ENCODE data around the gene OR2T35. TPM values are rescaled to one million over a fixed set of nuclear protein-coding genes. Genes with fewer than 3 reads are reported as not detected.

OR2T35 gene
- total and polyA plus RNA-seq, 9 donors, result 0.27 TPM; not detected in 8

DNA sequence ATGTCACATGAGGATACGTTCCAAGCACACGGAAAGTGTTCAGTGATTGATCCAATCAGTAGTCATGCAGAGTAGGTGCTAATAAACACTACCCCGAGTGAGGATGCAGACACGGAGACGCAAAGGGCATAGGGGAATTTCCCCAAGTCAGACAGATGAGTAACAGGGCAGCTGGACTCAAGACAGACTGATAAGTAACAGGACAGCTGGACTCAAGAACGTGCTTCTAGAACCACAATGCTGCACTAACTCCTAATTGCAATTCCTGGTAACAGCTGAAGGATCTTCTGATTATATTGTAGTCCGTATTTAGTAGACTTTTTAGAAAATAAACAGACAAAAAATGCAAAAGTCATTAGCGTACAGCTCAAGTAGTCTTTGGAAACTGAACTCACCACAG, 45.7 kb downstream of the OR2T35 start:
- H3K9me3 ChIP-seq (replicated peaks; ENCODE audit: control insufficient read depth, low read depth, low read length), result peaks cover 30% of the 10 kb centered on the region
- no peaks in the 10 kb centered on the region for H3K36me3 ChIP-seq (ENCODE audit: control insufficient read depth, insufficient read depth, low read length)
- DNase-seq, result no peak
- H3K4me3 ChIP-seq (ENCODE audit: low read length), result no peak overlapping the region
- no peaks in the 10 kb centered on the region for H3K4me1 ChIP-seq (ENCODE audit: control insufficient read depth, insufficient read depth, low read length)
- no peaks in the 10 kb centered on the region for H3K27me3 ChIP-seq (ENCODE audit: control insufficient read depth, insufficient read depth, low read length)
- WGBS (ENCODE audit: insufficient coverage), result 79% methylated on average over 6 of the region's 8 CpGs
- no peak overlapping the region for H3K27ac ChIP-seq (ENCODE audit: low read length)

GRCh38 chr1:248597589-248597988, 47.5 kb downstream of the OR2T35 start, which contains the start of gene OR2T10:
Gene OR2T10 (minus strand): TSS chr1:248597700. CDS start chr1:248593768, 3,932 bp downstream.
- Histone ChIP-seq H3K4me3 (ENCODE audit: low read length) (no peak within 1 kb of the TSS), H3K9me3 (replicated peaks; ENCODE audit: control insufficient read depth, low read depth, low read length) (peaks cover 32% of the 10 kb centered on the region), H3K36me3 (ENCODE audit: control insufficient read depth, insufficient read depth, low read length) (no peaks in the 10 kb centered on the region), H3K4me1 (ENCODE audit: control insufficient read depth, insufficient read depth, low read length) (no peaks in the 10 kb centered on the region), H3K27me3 (ENCODE audit: control insufficient read depth, insufficient read depth, low read length) (no peaks in the 10 kb centered on the region), H3K27ac (ENCODE audit: low read length) (no peak within 1 kb of the TSS)
- no peak for DNase-seq
- 87% methylated on average over 5 of the region's 6 CpGs for WGBS (ENCODE audit: insufficient coverage)

GRCh38 chr1:248596615-248597014, 48.5 kb downstream of the OR2T35 start:
- WGBS (ENCODE audit: insufficient coverage), result no CpG with 5 or more reads among the region's 2 CpGs
- no peak for DNase-seq
- Histone ChIP-seq H3K4me3 (ENCODE audit: low read length) (no peak overlapping the region), H3K36me3 (ENCODE audit: control insufficient read depth, insufficient read depth, low read length) (no peaks in the 10 kb centered on the region), H3K4me1 (ENCODE audit: control insufficient read depth, insufficient read depth, low read length) (no peaks in the 10 kb centered on the region), H3K27me3 (ENCODE audit: control insufficient read depth, insufficient read depth, low read length) (no peaks in the 10 kb centered on the region), H3K27ac (ENCODE audit: low read length) (no peak overlapping the region), H3K9me3 (replicated peaks; ENCODE audit: control insufficient read depth, low read depth, low read length) (peaks cover 34% of the 10 kb centered on the region)

- no peak for DNase-seq
- WGBS (ENCODE audit: insufficient coverage), result 90% methylated on average over 5 of the region's 5 CpGs
- H3K36me3 ChIP-seq (ENCODE audit: control insufficient read depth, insufficient read depth, low read length), result no peaks in the 10 kb centered on the region
- H3K9me3 ChIP-seq (replicated peaks; ENCODE audit: control insufficient read depth, low read depth, low read length), result peaks cover 22% of the 10 kb centered on the region
- H3K4me3 ChIP-seq (ENCODE audit: low read length), result no peak overlapping the region
- H3K4me1 ChIP-seq (ENCODE audit: control insufficient read depth, insufficient read depth, low read length), result no peaks in the 10 kb centered on the region
- H3K27me3 ChIP-seq (ENCODE audit: control insufficient read depth, insufficient read depth, low read length), result no peaks in the 10 kb centered on the region
- H3K27ac ChIP-seq (ENCODE audit: low read length), result no peak overlapping the region
These were observed 51.9 kb downstream of the OR2T35 start for GRCh38 chr1:248593226-248593625.

- H3K36me3 ChIP-seq (ENCODE audit: control insufficient read depth, insufficient read depth, low read length), result no peaks in the 10 kb centered on the region
- H3K9me3 ChIP-seq (replicated peaks; ENCODE audit: control insufficient read depth, low read depth, low read length), result peaks cover 20% of the 10 kb centered on the region
- WGBS (ENCODE audit: insufficient coverage), result no CpG with 5 or more reads among the region's 1 CpG
- H3K4me1 ChIP-seq (ENCODE audit: control insufficient read depth, insufficient read depth, low read length), result no peaks in the 10 kb centered on the region
- H3K4me3 ChIP-seq (ENCODE audit: low read length), result no peak overlapping the region
- no peak overlapping the region for H3K27ac ChIP-seq (ENCODE audit: low read length)
- DNase-seq, result no peak
- H3K27me3 ChIP-seq (ENCODE audit: control insufficient read depth, insufficient read depth, low read length), result no peaks in the 10 kb centered on the region
These were observed 52.4 kb downstream of the OR2T35 start for GRCh38 chr1:248592655-248593054.

DNA sequence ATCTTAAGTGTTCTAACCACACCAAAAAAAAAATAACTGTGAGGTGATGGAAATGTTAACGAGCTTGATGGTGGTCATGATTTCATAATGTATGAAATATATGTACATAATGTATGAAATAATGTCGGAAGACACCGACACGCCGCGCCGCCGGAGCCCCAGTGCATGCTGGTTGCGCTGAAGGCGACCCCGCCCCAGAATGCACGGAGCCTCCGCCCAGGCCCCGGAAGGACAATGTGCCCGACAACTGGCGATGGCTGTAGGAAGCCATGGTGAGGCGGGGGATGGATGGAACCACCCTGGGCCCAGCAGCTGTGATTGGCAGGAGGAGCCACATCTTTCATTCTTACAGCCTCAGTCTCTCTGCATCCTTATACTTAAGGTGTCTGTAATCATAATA, 55.0 kb downstream of the OR2T35 start:
- DNase-seq, result no peak
- no peaks in the 10 kb centered on the region for H3K4me1 ChIP-seq (ENCODE audit: control insufficient read depth, insufficient read depth, low read length)
- H3K4me3 ChIP-seq (ENCODE audit: low read length), result no peak overlapping the region
- 92% methylated on average over 11 of the region's 17 CpGs for WGBS (ENCODE audit: insufficient coverage)
- H3K36me3 ChIP-seq (ENCODE audit: control insufficient read depth, insufficient read depth, low read length), result no peaks in the 10 kb centered on the region
- no peaks in the 10 kb centered on the region for H3K27me3 ChIP-seq (ENCODE audit: control insufficient read depth, insufficient read depth, low read length)
- no peak overlapping the region for H3K27ac ChIP-seq (ENCODE audit: low read length)
- peaks cover 14% of the 10 kb centered on the region for H3K9me3 ChIP-seq (replicated peaks; ENCODE audit: control insufficient read depth, low read depth, low read length)

DNA sequence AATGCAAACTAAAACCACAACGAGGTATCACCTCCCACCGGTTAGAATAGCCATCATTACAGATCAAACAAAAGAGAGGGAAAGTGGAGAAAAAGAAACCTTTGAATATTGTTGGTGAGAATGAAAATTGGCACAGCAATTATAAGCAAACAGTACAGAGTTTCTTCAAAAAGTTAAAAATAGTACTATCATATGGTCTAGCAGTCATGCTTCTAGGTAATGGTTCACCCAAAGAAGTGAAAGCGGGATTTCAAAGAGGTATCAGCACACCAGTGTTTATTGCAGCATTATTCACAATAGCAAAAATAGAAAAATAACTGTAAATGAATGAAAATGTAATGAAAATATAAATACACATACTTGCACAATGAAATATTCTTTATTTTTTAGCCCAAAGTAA, 55.7 kb downstream of the OR2T35 start:
- no CpG with 5 or more reads among the region's 3 CpGs for WGBS (ENCODE audit: insufficient coverage)

More for the DNA sequence above, 55.7 kb downstream of the OR2T35 start:
- H3K36me3 ChIP-seq (ENCODE audit: control insufficient read depth, insufficient read depth, low read length), result no peaks in the 10 kb centered on the region
- peaks cover 14% of the 10 kb centered on the region for H3K9me3 ChIP-seq (replicated peaks; ENCODE audit: control insufficient read depth, low read depth, low read length)
- no peak overlapping the region for H3K4me3 ChIP-seq (ENCODE audit: low read length)
- no peak for DNase-seq
- H3K27me3 ChIP-seq (ENCODE audit: control insufficient read depth, insufficient read depth, low read length), result no peaks in the 10 kb centered on the region
- H3K27ac ChIP-seq (ENCODE audit: low read length), result no peak overlapping the region
- no peaks in the 10 kb centered on the region for H3K4me1 ChIP-seq (ENCODE audit: control insufficient read depth, insufficient read depth, low read length)

Other genes starting within 250 kb of the OR2T35 start
- gene OR2T1, start 242.2 kb downstream of the OR2T35 start, total RNA-seq, result not detected
- not detected for gene OR2T1, start 242.2 kb downstream of the OR2T35 start, polyA plus RNA-seq (ENCODE audit: insufficient read depth in 1 of 8, insufficient read length in 8 of 8, low replicate concordance in 1 of 8)
- gene OR2T2, start 199.6 kb downstream of the OR2T35 start, total RNA-seq, result not detected
- gene OR2T2, start 199.6 kb downstream of the OR2T35 start, polyA plus RNA-seq (ENCODE audit: insufficient read depth in 1 of 8, insufficient read length in 8 of 8, low replicate concordance in 1 of 8), result under 1 TPM in 1 of 8 donors, not detected in 7; 0.06 TPM
- gene OR2T3, start 171.9 kb downstream of the OR2T35 start, total RNA-seq, result not detected
- not detected for gene OR2T3, start 171.9 kb downstream of the OR2T35 start, polyA plus RNA-seq (ENCODE audit: insufficient read depth in 1 of 8, insufficient read length in 8 of 8, low replicate concordance in 1 of 8)
- gene OR2T5, start 156.7 kb downstream of the OR2T35 start, total RNA-seq, result not detected
- not detected for gene OR2T5, start 156.7 kb downstream of the OR2T35 start, polyA plus RNA-seq (ENCODE audit: insufficient read depth in 1 of 8, insufficient read length in 8 of 8, low replicate concordance in 1 of 8)
- gene OR2G6, start 137.2 kb downstream of the OR2T35 start, total RNA-seq, result not detected
- gene OR2G6, start 137.2 kb downstream of the OR2T35 start, polyA plus RNA-seq (ENCODE audit: insufficient read depth in 1 of 8, insufficient read length in 8 of 8, low replicate concordance in 1 of 8), result under 1 TPM in 1 of 8 donors, not detected in 7; 0.06 TPM
- not detected for gene OR2T29, start 82.5 kb downstream of the OR2T35 start, total RNA-seq
- gene OR2T29, start 82.5 kb downstream of the OR2T35 start, polyA plus RNA-seq (ENCODE audit: insufficient read depth in 1 of 8, insufficient read length in 8 of 8, low replicate concordance in 1 of 8), result not detected
- gene OR2T34, start 70.5 kb downstream of the OR2T35 start, total RNA-seq, result not detected
- gene OR2T34, start 70.5 kb downstream of the OR2T35 start, polyA plus RNA-seq (ENCODE audit: insufficient read depth in 1 of 8, insufficient read length in 8 of 8, low replicate concordance in 1 of 8), result not detected
- gene OR2T10, start 47.6 kb downstream of the OR2T35 start, total RNA-seq, result not detected
- gene OR2T10, start 47.6 kb downstream of the OR2T35 start, polyA plus RNA-seq (ENCODE audit: insufficient read depth in 1 of 8, insufficient read length in 8 of 8, low replicate concordance in 1 of 8), result not detected
- not detected for gene OR2T11, start 10.2 kb downstream of the OR2T35 start, total RNA-seq
- not detected for gene OR2T11, start 10.2 kb downstream of the OR2T35 start, polyA plus RNA-seq (ENCODE audit: insufficient read depth in 1 of 8, insufficient read length in 8 of 8, low replicate concordance in 1 of 8)
- gene OR2T27, start 10.2 kb upstream of the OR2T35 start, total RNA-seq, result not detected
- not detected for gene OR2T27, start 10.2 kb upstream of the OR2T35 start, polyA plus RNA-seq (ENCODE audit: insufficient read depth in 1 of 8, insufficient read length in 8 of 8, low replicate concordance in 1 of 8)
- gene OR14I1, start 57.5 kb upstream of the OR2T35 start, total RNA-seq, result not detected
- gene OR14I1, start 57.5 kb upstream of the OR2T35 start, polyA plus RNA-seq (ENCODE audit: insufficient read depth in 1 of 8, insufficient read length in 8 of 8, low replicate concordance in 1 of 8), result not detected
- gene LYPD8, start 110.5 kb upstream of the OR2T35 start, total RNA-seq, result not detected
- not detected for gene LYPD8, start 110.5 kb upstream of the OR2T35 start, polyA plus RNA-seq (ENCODE audit: insufficient read depth in 1 of 8, insufficient read length in 8 of 8, low replicate concordance in 1 of 8)
- gene SH3BP5L, start 180.6 kb upstream of the OR2T35 start, total RNA-seq, result 17.2 TPM
- gene SH3BP5L, start 180.6 kb upstream of the OR2T35 start, polyA plus RNA-seq (ENCODE audit: insufficient read depth in 1 of 8, insufficient read length in 8 of 8, low replicate concordance in 1 of 8), result 10 to 100 TPM; 17.5 to 22.2 (median 20.2) TPM
- gene ZNF672, start 192.9 kb upstream of the OR2T35 start, total RNA-seq, result 13.3 TPM
- gene ZNF672, start 192.9 kb upstream of the OR2T35 start, polyA plus RNA-seq (ENCODE audit: insufficient read depth in 1 of 8, insufficient read length in 8 of 8, low replicate concordance in 1 of 8), result 10 to 100 TPM; 16.4 to 20.7 (median 18.5) TPM
- 18.8 TPM for gene ZNF692, start 213.8 kb upstream of the OR2T35 start, total RNA-seq
- 10 to 100 TPM; 22.0 to 42.8 (median 32.2) TPM for gene ZNF692, start 213.8 kb upstream of the OR2T35 start, polyA plus RNA-seq (ENCODE audit: insufficient read depth in 1 of 8, insufficient read length in 8 of 8, low replicate concordance in 1 of 8)